Measurements from ENCODE around the gene BAK1.

BAK1 gene

GRCh38 chr6:33606642-33607041 is 26.6 kb upstream of the BAK1 start:
- Mint-ChIP-seq H3K27ac (no peak overlapping the region), H3K27me3 (ENCODE audit: low read depth, poor library complexity) (peaks cover 32% of the 10 kb centered on the region), H3K9me3 (peaks cover 7% of the 10 kb centered on the region), H3K4me1 (peaks cover 30% of the 10 kb centered on the region), H3K4me3 (no peak overlapping the region), H3K36me3 (ENCODE audit: low read depth) (no peaks in the 10 kb centered on the region)
- TF ChIP-seq CTCF (IDR thresholded peaks at IDR 0.05): no peak
- DNase-seq: no peak

- no peak for DNase-seq
- no peaks in the 10 kb centered on the region for H3K36me3 Mint-ChIP-seq (ENCODE audit: low read depth)
- peaks cover 32% of the 10 kb centered on the region for H3K27me3 Mint-ChIP-seq (ENCODE audit: low read depth, poor library complexity)
- no peak for TF ChIP-seq CTCF (IDR thresholded peaks at IDR 0.05)
- H3K27ac Mint-ChIP-seq: no peak overlapping the region
- no peak overlapping the region for H3K4me3 Mint-ChIP-seq
- H3K9me3 Mint-ChIP-seq: peaks cover 12% of the 10 kb centered on the region
- H3K4me1 Mint-ChIP-seq: peaks cover 16% of the 10 kb centered on the region
Measured at GRCh38 chr6:33604941-33605854, 25.1 kb upstream of the BAK1 start.

GRCh38 chr6:33602180-33602579 is 22.1 kb upstream of the BAK1 start:
- peaks cover 12% of the 10 kb centered on the region for H3K9me3 Mint-ChIP-seq
- no peaks in the 10 kb centered on the region for H3K4me1 Mint-ChIP-seq
- peaks cover 27% of the 10 kb centered on the region for H3K27me3 Mint-ChIP-seq (ENCODE audit: low read depth, poor library complexity)
- no peaks in the 10 kb centered on the region for H3K36me3 Mint-ChIP-seq (ENCODE audit: low read depth)
- no peak for TF ChIP-seq CTCF (IDR thresholded peaks at IDR 0.05)
- H3K4me3 Mint-ChIP-seq: no peak overlapping the region
- no peak for DNase-seq
- H3K27ac Mint-ChIP-seq: no peak overlapping the region

- peaks cover 12% of the 10 kb centered on the region for H3K9me3 Mint-ChIP-seq
- no peaks in the 10 kb centered on the region for H3K4me1 Mint-ChIP-seq
- no peak overlapping the region for H3K27ac Mint-ChIP-seq
- no peak overlapping the region for H3K4me3 Mint-ChIP-seq
- no peak for DNase-seq
- TF ChIP-seq CTCF (IDR thresholded peaks at IDR 0.05): no peak
- peaks cover 19% of the 10 kb centered on the region for H3K27me3 Mint-ChIP-seq (ENCODE audit: low read depth, poor library complexity)
- no peaks in the 10 kb centered on the region for H3K36me3 Mint-ChIP-seq (ENCODE audit: low read depth)
Measured at GRCh38 chr6:33600761-33601160, 20.7 kb upstream of the BAK1 start.

- DNase-seq: no peak
- no peak for TF ChIP-seq CTCF (IDR thresholded peaks at IDR 0.05)
- Mint-ChIP-seq H3K9me3 (peaks cover 5% of the 10 kb centered on the region), H3K4me1 (peaks cover 10% of the 10 kb centered on the region), H3K27me3 (ENCODE audit: low read depth, poor library complexity) (peaks cover 16% of the 10 kb centered on the region), H3K36me3 (ENCODE audit: low read depth) (no peaks in the 10 kb centered on the region), H3K4me3 (no peak overlapping the region), H3K27ac (peak overlapping the region; percentile 10)
Measured at GRCh38 chr6:33599413-33599938, 19.4 kb upstream of the BAK1 start.
